Endodermal cell (in vitro differentiated cells): ENCODE results near the gene KLF3. TPM values are rescaled to one million over a fixed set of nuclear protein-coding genes. Genes with fewer than 3 reads are reported as not detected.

Experiments used
- DNase-seq: peaks from one replicate; pipeline ENCODE4 v3.0.0-alpha.2; 2017
- H3K27ac ChIP-seq: 2 replicates; pipeline ENCODE4 v1.5.1; 2013; ENCODE audit warnings: mild to moderate bottlenecking, low read depth, low read length, moderate library complexity
- H3K27me3 ChIP-seq: 2 replicates; pipeline ENCODE4 v1.6.1; 2013; ENCODE audit warnings: mild to moderate bottlenecking, low read length, moderate library complexity; ENCODE audit not compliant: insufficient read depth, control insufficient read depth, poor library complexity, severe bottlenecking
- H3K36me3 ChIP-seq: 2 replicates; pipeline ENCODE4 v1.7.0; 2013; ENCODE audit warnings: mild to moderate bottlenecking, low read length, moderate library complexity; ENCODE audit not compliant: control insufficient read depth, insufficient read depth
- H3K4me1 ChIP-seq: one replicate; pipeline ENCODE4 v1.7.0; 2013; ENCODE audit warnings: low read length; ENCODE audit not compliant: control insufficient read depth, insufficient read depth
- H3K4me3 ChIP-seq: 2 replicates; pipeline ENCODE4 v1.5.1; 2013; ENCODE audit warnings: mild to moderate bottlenecking, low read length, moderate library complexity
- H3K9ac ChIP-seq: 2 replicates; pipeline ENCODE4 v1.6.1; 2013; ENCODE audit warnings: mild to moderate bottlenecking, low read length, moderate library complexity; ENCODE audit not compliant: poor library complexity, severe bottlenecking; ENCODE audit errors: extremely low read depth
- H3K9me3 ChIP-seq: 2 replicates; pipeline ENCODE4 v1.6.1; 2013; ENCODE audit warnings: mild to moderate bottlenecking, low read length, moderate library complexity; ENCODE audit not compliant: control insufficient read depth
- H3K27ac Mint-ChIP-seq: 2 replicates; pipeline ENCODE4 v1.8.0; 2020; ENCODE audit warnings: mixed read lengths
- H3K27me3 Mint-ChIP-seq: 2 replicates; pipeline ENCODE4 v1.8.0; 2021; ENCODE audit warnings: mild to moderate bottlenecking, mixed read lengths; ENCODE audit not compliant: insufficient read depth
- H3K36me3 Mint-ChIP-seq: 2 replicates; pipeline ENCODE4 v1.8.0; 2020; ENCODE audit warnings: low read depth, mixed read lengths
- H3K4me1 Mint-ChIP-seq: 2 replicates; pipeline ENCODE4 v1.8.0; 2020; ENCODE audit warnings: mixed read lengths
- H3K4me3 Mint-ChIP-seq: 2 replicates; pipeline ENCODE4 v1.8.0; 2020; ENCODE audit warnings: mild to moderate bottlenecking, moderate library complexity, mixed read lengths
- H3K9me3 Mint-ChIP-seq: 2 replicates; pipeline ENCODE4 v1.8.0; 2020; ENCODE audit warnings: mild to moderate bottlenecking, mixed read lengths
- WGBS, 2 experiments: methylation state at CpG; one replicate each; pipeline versions ENCODE4 v1.1.5 to v1.1.7; 2013; ENCODE audit warnings: missing lambda C conversion rate in 2 of 2, mixed read lengths in 1 of 2; ENCODE audit not compliant: insufficient coverage in 1 of 2, insufficient read length in 1 of 2; 5-methylcytosine and 5-hydroxymethylcytosine counted together
- total RNA-seq, 2 donors: library from RNA; stranded (reverse); fragmentation: NEBNext Ultra II Directional in 1 of 2; extraction: Animal tissue kit (Norgen Biotek cat#: 25700) in 1 of 2; gene quantifications; 2 replicates in 1 of 2; 3 replicates in 1 of 2; pipeline ENCODE4 v1.2.1, GENCODE V29; 2021
- TF ChIP-seq, protein P1 (sequence below): fragments of 200-600 bp; sonication (generic); conservative IDR thresholded peaks from 2 replicates; pipeline ENCODE4 v1.5.0; 2021; ENCODE audit warnings: antibody characterized with exemption, mild to moderate bottlenecking

Gene KLF3
- total RNA-seq, 2 donors from 2014 or later = 20.7 to 28.2 TPM

GRCh38 chr4:38641811-38642210 lies 22.2 kb upstream of the KLF3 start:
- TF ChIP-seq, protein P1, sequence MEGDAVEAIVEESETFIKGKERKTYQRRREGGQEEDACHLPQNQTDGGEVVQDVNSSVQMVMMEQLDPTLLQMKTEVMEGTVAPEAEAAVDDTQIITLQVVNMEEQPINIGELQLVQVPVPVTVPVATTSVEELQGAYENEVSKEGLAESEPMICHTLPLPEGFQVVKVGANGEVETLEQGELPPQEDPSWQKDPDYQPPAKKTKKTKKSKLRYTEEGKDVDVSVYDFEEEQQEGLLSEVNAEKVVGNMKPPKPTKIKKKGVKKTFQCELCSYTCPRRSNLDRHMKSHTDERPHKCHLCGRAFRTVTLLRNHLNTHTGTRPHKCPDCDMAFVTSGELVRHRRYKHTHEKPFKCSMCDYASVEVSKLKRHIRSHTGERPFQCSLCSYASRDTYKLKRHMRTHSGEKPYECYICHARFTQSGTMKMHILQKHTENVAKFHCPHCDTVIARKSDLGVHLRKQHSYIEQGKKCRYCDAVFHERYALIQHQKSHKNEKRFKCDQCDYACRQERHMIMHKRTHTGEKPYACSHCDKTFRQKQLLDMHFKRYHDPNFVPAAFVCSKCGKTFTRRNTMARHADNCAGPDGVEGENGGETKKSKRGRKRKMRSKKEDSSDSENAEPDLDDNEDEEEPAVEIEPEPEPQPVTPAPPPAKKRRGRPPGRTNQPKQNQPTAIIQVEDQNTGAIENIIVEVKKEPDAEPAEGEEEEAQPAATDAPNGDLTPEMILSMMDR = no peak
- DNase-seq = no peak
- Mint-ChIP-seq H3K27ac (no peak overlapping the region), H3K4me3 (no peak overlapping the region), H3K4me1 (no peaks in the 10 kb centered on the region), H3K9me3 (no peaks in the 10 kb centered on the region), H3K27me3 (no peaks in the 10 kb centered on the region), H3K36me3 (no peaks in the 10 kb centered on the region)
- no peaks in the 10 kb centered on the region for H3K36me3 ChIP-seq
- no peak overlapping the region for H3K4me3 ChIP-seq
- WGBS, 2 experiments = 82% methylated on average over 1 of the region's 1 CpG; no CpG with 5 or more reads in 1 of the 2 experiments
- H3K9ac ChIP-seq = no peak overlapping the region
- no peaks in the 10 kb centered on the region for H3K4me1 ChIP-seq
- no peak overlapping the region for H3K27ac ChIP-seq
- H3K27me3 ChIP-seq = no peaks in the 10 kb centered on the region
- H3K9me3 ChIP-seq = no peaks in the 10 kb centered on the region

DNA sequence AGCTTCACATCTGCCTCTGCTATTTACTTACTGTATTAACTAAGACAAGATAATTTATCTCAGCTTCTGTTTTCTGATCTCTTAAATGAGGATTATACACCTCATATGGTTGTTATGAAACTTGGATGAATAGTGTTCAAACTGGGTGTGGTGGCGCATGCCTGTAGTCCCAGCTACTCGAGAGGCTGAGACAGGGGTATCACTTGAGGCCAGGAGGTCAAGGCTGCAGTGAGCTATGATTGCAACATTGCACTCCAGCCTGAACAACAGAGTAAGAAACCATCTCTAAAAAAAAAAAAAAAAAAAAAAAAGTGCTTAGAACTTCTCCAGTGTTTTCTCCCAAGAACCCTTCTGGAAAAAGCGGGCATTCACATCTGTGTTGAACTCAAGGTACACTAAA lies 19.8 kb upstream of the KLF3 start:
- Histone ChIP-seq H3K9ac (no peak overlapping the region), H3K36me3 (no peaks in the 10 kb centered on the region), H3K27ac (no peak overlapping the region), H3K4me3 (no peak overlapping the region), H3K4me1 (no peaks in the 10 kb centered on the region), H3K9me3 (no peaks in the 10 kb centered on the region), H3K27me3 (no peaks in the 10 kb centered on the region)
- Mint-ChIP-seq H3K36me3 (no peaks in the 10 kb centered on the region), H3K4me3 (no peak overlapping the region), H3K4me1 (no peaks in the 10 kb centered on the region), H3K9me3 (no peaks in the 10 kb centered on the region), H3K27ac (no peak overlapping the region), H3K27me3 (no peaks in the 10 kb centered on the region)
- TF ChIP-seq, protein P1 = no peak
- 95 to 100% methylated on average over 2 to 3 of the region's 3 CpGs for WGBS, 2 experiments
- DNase-seq = no peak

GRCh38 chr4:38647101-38647819 lies 16.7 kb upstream of the KLF3 start:
- Histone ChIP-seq H3K4me1 (no peaks in the 10 kb centered on the region), H3K27ac (no peak overlapping the region), H3K9ac (no peak overlapping the region), H3K4me3 (no peak overlapping the region), H3K36me3 (no peaks in the 10 kb centered on the region), H3K27me3 (no peaks in the 10 kb centered on the region), H3K9me3 (no peaks in the 10 kb centered on the region)
- no peak for DNase-seq
- TF ChIP-seq, protein P1 = no peak
- H3K9me3 Mint-ChIP-seq = no peaks in the 10 kb centered on the region
- H3K36me3 Mint-ChIP-seq = no peaks in the 10 kb centered on the region
- H3K27ac Mint-ChIP-seq = no peak overlapping the region
- H3K4me3 Mint-ChIP-seq = no peak overlapping the region
- 93 to 100% methylated on average over 2 of the region's 2 CpGs for WGBS, 2 experiments
- H3K27me3 Mint-ChIP-seq = no peaks in the 10 kb centered on the region
- H3K4me1 Mint-ChIP-seq = no peaks in the 10 kb centered on the region
